GM18517 (cell line): ENCODE measurements around the gene TCEAL9.
"Not testable (repeated sequence)": the region's sequence is repeated elsewhere in the genome, so short reads cannot be mapped to it uniquely, and the experiment has no call there.

Source experiments
- ATAC-seq: cut with Tn5 transposase; IDR thresholded peaks from one replicate; pipeline ENCODE4 v1.9.1; 2021; ENCODE audit warnings: mild to moderate bottlenecking, moderate library complexity; ENCODE audit not compliant: unreplicated experiment

TCEAL9 gene, protein sequence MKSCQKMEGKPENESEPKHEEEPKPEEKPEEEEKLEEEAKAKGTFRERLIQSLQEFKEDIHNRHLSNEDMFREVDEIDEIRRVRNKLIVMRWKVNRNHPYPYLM

DNA sequence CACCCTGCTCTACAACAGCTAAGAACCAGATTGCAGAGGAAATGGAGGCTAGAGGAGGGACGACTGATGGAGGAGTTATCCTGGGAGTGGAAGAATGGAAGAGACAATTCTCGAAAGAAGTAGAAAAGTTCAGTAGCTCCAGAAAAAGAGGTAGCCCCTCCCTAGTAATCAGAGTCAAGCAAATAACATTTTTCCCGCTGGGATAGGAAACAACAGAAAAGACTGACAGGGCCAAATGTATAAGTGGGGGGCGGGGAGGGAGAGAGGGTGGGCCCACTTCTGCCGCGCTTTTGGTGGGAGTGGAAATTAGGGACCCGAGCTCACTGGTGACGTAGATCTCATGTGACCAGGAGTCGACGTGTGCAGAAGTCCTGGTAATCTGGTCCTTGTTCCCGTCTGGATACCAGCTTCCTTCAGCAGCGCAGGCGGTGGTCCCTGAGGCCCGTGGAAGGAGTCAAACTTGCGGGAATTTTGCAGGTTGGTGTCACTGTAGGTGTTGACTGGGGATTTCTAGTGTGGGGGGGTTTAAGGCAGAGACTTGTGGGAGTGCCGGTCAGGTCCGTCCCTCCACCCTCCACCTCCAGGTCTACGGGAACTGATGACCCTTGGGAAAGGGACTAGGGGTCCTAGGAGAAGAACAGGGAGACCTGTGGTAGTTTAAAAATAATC is at the start of gene TCEAL9:
TSS of gene TCEAL9 (plus strand) at position 377 of the 669 bp plus-strand sequence. CDS start 1,179 bp downstream, outside the sequence.
- no peak for ATAC-seq

DNA sequence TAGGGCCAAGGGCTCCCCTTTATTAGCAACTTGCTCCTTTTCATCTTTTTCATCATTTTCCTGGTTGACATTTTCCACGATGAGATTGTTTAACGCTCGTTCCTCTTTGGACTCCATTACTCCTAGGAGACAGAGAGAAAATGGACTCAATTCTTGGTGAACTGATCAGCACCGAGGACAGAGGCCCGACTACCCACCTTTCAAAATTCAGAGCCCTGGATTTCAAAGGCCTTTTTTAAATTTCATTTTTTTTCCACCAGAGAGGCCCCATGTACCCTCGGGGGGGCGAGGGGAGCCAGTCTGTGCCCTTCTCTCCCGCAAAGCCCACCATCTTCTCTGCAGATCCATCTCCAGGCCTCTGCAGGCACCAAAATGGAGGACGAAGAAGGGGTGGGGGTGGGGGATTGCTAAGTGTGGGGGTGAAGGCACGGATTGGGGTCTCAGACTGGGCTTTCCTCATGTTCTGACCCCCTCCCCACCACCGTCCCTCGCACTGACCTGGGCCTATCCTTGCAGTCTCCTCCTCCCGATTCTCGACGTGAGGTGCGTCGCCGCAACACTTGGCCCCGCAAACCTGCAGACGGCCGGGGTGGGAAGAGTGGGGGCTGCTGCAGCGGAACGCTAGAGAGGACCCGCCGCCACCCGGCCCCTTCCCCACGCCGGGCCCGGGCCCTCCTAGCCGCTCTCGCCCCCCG is 46.3 kb upstream of the TCEAL9 start:
- no peak for ATAC-seq

DNA sequence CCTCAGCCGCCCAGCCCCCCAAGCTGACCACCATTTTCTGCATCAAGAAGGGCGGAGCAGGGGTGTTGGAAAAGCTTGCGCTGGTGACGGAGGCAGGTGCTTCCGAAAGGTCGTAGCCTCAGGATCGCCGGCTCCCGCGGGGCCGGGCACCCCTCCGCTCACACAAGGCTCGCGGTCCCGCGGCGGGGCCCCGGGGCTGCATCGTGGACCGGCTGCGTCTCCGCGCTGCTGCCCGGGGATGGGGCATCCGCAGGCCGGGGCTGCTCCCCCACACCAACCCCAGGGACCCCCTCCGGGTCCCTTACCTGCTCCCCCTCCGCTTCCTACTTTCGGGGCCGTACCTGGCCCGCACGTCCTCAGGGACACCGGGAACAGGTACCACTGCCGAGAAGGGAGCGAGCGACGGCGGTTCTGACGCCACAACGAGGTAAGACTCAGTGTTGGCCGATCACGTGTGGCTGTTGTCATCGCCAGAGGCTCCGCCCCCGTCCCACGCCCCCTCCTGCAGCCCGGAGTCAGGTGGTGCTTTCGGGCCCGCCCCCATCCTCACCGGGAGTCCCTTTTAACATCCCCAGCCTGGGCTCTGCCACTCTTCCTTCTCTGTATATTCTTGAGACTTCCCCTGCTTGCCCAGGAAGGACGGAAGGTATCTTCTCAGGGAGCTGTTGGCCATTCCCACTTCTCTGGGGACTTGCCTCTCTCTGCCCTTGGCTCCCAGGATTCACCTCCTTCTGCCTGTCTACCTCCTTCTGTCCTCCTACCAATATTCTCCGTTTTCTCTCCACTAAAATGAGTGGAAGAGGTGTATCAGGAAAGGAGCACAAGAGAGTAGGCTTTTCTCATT is 45.5 kb upstream of the TCEAL9 start, which contains the start of gene BEX2:
TSS of gene BEX2 (minus strand) at position 436 of the 844 bp plus-strand sequence. CDS start 1,014 bp downstream, outside the sequence.
- ATAC-seq: peak; percentile 87

DNA sequence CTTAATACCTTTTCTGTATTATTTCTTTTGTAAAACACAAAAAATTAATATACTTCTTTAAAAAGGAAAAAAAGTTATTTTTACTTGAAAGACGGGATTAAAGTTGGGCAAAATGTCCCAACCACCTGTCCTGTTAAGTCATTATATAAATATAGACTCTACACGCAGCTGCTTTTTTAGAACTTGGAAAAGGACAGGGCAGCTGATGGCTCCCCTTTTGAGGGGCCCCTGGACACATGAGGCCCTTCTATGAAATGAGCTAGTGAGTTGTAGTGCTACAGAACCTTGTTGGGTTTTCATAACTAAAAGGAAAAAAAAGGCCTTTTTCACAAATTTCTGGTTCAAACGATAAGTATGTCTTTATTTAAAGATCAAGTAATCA is 44.9 kb upstream of the TCEAL9 start:
- ATAC-seq: no peak

DNA sequence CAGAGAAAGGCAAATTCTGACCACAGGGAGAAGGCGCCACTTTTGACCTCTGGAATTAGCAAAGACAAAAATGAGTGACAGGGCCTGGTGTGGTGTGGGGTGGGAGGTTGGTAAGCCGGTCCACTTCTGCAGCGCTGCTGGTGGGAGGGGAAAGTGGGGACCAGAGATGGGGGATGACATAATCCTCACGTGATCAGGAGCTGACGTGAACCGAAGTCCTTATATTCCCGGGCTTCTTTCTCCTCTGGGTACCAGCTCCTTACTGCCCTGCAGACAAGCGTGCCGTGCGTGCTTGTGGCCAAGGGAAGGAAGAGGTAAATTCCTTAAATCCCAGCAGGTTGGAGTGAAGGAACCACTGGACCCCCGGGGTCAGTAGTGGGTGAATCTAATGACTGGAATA is 26.3 kb upstream of the TCEAL9 start, which contains the start of gene TCEAL7:
TSS of gene TCEAL7 (plus strand) at position 249 of the 400 bp plus-strand sequence. CDS start 1,165 bp downstream, outside the sequence.
- no peak for ATAC-seq

DNA sequence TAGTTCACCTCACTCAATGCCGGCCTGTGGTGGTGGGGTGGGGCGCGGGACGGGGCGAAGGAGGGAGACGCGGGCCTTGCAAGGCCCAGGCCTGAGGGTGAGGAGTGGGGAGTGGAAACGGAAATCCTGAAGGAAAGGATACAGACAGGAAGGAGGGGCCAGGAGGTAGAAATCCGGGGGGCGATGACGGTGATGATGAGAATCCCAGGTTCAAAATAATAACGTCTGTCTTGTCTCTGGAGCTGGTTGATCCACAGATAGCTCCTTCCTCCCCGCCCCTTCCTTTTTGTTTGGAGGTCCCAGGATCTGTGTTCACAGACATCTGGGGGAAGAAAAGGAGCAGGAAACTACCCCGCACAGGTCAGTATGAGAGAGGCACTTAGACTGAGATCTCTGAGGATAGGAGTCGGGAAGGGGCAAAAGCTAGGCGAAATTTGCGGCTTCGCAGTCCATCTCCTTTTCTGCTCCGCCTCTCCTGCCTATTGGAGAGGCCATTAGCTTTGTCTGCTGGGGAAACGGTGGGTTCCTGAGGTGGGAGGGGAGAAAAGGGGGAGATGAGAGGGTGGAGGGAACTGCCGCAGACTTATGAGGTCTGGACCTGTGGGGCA is 25.5 kb upstream of the TCEAL9 start:
- ATAC-seq: no peak

DNA sequence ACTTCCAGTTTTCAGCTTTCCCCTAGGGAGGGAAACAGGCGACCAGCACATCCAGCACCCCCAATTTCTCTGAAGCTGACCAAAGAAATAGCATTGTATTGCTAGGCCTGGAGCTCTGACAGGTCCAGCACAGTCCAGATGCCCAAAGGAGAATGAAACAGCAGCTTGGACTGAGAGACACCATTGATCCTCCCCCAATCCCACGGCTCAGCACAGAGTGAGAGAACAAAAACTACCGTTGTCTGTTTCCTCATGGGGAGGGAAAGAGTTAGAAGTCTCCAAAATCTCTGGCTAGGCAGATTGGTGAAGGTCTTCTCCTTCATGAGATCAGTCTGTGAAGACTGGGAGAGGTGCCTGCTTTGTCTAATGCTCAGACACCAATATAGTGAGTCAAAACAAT is 17.6 kb upstream of the TCEAL9 start:
- no peak for ATAC-seq

DNA sequence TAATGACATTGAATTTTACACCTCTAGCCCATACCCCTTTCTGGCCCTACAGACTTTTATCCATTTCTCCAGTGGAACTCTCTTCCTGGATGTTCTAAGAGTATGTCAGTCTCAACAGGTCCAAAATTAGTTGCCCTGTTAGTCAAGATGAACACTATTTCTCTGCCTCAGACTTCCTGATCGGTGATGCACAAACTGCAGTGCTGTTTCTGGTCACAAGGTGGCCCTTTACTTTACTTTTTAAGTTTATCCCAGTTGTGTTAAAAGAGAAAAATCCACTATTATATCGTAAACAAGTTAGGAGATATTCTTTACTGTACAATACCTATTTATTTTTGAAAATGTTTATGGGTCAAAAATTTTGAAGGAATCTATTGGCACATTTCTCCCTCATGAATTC is 13.2 kb upstream of the TCEAL9 start:
- ATAC-seq: peak; percentile 70

DNA sequence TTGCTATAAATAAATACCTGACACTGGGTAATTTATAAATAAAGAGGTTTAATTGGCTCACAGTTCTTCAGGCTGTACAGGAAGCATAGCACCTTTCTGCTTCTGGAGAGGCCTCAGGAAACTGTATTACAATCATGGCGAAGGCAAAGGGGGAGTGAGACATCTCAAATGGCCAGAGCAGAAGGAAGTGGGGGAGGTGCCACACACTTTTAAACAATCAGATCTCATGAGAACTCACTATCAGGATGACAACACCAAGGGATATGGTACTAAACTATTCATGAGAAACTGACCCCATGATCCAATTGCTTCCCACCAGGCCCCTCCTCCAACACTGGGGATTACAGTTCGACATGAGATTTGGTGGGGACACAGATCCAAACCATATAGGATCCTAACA is 11.7 kb upstream of the TCEAL9 start:
- ATAC-seq: no peak

DNA sequence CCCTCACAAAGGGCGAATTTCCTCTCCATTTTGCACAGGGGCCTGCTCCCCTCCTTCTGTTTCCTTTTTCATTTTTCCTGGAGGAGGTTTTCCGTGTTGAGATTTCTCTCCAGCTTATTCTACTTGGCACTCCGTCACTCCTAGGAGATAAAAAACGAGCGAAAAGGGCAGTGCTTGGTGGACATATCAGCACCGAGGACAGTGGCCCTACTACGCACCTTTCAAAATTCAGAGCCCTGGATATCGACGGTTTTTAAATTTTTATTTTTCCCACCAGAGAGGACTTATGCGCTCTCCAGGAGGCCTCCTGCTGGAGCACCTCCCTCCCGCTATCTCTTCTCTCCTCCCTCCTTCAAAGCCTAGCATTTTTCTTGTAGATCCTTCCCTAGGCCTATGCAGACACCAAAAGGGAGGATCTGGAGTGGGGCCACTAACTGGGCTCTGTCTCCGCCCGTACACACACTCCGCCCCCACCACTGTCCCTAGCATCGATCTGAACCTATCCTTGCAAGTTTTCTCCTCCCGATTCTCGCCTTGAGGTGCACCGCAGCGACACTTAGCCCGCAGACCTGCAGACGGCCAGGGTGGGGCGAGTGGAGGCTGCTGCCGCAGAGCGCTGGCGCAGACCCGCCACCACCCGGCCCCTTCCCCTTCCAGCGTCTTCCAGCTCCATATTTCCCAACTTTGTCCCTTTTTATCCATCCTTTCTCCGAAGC is 8.5 kb upstream of the TCEAL9 start:
- no peak for ATAC-seq

DNA sequence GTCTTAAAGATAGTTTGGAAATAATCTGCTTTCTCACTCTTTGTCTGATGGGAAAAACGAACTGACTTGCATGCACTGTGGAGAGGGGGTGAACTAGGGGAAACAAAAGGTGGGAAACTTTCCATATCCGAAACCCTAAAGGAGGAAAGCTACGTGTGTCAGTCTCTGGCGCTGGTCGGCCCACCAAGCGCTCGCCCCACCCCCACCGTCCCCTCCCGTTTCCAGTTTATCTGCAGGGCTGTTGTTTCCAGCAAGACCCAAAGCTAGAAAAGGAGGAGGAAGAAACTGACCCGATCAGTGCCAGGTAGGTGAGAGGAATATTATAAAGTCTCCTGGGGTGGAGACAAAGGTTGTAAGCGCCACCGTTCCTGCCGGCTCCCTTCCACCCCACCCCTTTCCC is 552 bp downstream of the TCEAL9 start:
- no peak for ATAC-seq

DNA sequence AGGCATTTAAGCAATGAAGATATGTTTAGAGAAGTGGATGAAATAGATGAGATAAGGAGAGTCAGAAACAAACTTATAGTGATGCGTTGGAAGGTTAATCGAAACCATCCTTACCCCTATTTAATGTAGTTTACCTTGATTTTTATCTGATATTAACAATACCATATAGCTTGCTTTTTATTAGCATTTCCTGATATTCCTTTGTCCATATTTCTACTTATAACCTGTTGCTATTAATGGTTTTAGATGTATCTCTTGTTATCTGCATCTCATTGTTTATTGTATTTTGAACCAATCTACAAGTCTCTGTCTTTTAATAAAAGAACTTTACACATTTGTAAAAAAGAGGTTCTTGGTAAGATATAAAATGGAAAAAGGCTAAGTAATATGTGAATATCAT is 1.6 kb downstream of the TCEAL9 start:
- ATAC-seq: no peak

DNA sequence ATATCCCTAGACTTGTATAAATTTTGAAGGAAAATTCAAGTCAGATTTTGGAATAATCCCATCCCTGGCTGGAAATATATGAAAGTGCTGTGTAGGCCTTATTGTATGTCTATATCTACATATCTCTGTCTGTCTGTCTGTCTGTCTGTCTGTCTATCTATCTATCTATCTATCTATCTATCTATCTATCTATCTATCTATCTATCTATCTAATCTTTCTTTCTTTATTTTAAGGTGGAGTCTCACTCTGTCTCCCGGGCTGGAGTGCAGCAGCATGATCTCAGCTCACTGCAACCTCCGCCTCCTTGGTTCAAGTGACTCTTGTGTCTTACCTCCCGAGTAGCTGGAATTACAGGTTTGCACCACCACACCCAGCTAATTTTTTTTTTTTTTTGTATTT is 3.3 kb downstream of the TCEAL9 start:
- not testable (repeated sequence) for ATAC-seq

DNA sequence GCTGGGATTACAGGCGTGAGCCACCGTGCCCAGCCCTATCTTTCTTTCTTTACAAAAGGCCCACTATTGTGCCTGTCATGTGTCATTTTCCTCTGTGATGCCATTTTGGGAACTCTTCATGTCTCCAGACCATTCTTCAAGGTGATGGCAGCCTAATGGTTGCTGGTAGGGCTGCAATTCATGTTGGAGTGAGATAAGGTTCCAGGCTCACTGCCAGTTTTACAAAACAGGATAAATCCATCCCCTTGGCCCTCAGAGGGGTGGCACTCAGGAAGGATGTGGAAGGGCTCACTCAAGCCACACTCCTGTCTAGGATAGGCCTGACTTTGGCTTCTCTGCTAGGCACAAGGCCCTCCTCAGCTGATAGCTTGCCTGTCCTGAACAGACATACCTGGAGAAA is 3.8 kb downstream of the TCEAL9 start:
- no peak for ATAC-seq

DNA sequence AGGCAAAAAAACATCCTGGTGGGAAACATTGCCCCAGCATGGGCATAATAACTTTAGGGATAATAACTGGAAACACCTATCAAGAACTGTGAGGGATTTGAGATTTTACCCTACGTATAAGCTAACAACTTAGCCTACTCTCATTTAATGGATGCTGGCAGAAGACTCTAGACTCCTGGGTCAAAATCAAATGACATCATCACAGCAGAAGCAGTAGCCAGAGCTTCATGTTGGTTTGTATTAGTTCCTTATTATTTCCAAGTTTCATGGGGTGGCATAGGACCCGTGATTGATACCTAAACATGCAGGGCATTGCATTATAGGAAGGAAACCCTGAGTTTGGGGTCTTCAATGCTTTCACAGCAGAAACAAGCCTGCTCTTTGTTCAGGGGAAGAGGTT is 4.6 kb downstream of the TCEAL9 start:
- ATAC-seq: no peak

DNA sequence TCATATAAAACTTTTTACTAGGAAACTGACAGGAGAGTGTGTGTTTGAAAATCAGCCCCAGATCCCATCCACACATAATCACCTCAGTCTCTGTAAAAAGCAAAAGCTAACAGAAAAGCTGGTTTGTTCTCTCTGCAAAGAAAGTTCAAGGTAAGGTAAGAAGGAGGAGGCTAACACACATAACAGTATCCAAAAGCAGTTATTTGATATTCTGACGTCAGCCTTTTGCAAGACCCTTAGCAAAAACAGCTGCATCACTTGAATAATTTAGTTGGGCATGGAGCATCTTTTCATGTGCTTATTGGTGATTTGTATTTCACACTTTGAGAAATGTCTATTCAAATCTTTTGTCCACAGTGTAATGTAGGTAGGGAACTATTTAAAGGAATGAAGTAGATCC is 5.5 kb downstream of the TCEAL9 start:
- ATAC-seq: no peak

DNA sequence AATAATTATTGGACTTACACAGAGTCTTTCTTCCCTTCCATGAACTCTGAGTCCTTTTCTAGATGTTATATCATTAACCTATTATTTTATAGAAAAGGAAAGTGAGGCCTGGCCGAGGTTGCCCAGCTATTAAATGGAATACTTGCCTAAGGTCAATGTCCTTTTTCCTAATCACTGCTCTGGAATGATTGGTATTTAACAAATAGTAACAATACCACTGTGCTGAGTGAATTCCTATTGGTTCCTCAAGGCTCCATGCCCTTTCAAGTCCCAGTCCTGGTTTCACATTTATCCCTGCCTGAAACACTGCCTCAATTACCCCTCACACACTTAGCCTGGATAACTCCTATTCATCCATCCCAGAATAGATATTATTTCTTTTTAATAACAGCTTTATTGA is 6.2 kb downstream of the TCEAL9 start:
- no peak for ATAC-seq

DNA sequence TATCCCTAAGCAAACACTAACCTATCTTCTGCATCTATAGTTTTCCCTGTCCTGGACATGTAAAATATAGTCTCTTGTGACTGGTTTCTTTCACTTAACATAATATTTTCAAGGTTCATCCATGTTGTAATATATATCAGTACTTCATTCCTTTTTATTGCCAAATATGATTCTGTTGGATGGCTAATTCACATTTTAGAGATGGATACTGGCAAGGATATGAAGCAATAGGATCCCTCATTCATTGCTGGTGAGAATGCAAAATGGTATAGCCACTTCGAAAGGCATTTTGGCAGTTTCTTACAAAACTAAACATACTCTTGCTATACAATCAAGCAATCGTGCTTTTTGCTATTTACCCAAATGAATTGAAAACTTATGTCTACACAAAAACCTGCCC is 6.7 kb downstream of the TCEAL9 start:
- ATAC-seq: no peak

DNA sequence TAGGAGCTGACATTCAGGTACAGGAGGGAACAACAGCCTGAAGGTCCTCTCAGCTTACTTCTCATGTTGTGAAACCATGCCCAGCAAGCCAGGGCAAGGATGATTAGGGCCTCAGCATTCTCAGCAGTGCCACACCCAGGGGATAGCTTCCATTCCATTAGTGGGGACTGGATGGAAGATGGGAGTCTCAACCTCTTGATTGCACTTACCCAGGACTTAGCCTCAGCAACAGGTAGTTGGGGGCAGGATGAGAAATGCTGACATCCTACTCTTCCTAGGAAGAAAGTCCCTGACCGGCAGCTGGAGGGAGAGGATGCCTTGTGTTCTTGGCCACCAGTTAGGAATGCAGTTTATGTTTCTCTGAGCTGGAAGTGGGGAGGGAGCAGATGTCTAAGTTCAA is 11.2 kb downstream of the TCEAL9 start:
- no peak for ATAC-seq

DNA sequence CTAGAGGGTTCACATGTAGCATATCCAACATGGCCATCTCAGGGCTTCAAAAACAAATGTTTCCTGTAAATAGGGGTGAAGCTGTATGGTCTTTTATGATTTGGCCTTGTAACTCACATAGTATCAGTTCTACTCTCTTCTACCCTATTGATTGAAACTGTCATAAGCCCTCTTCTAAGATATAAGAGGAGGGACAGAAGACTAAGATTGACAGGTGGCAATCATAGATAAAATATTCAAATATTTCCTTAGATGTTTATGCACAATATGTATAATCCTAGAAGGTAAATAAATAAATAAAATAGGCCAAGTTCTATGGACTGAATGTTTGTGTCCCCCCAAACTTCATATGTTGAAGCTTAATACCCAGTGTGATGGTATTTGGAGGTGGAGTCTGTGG is 13.2 kb downstream of the TCEAL9 start:
- no peak for ATAC-seq
